Endothelial cell (in vitro differentiated cells): ENCODE results near the gene NAA25. TPM values are rescaled to one million over a fixed set of nuclear protein-coding genes. Genes with fewer than 3 reads are reported as not detected.
A peak's percentile ranks its signal among the peaks of the same experiment; 100 is the strongest.

ENCODE experiments used
- DNase-seq: peaks from one replicate; pipeline ENCODE4 v3.0.0; 2021; ENCODE audit warnings: low spot score
- H3K27ac Mint-ChIP-seq: one replicate; pipeline ENCODE4 v1.8.0; 2021; ENCODE audit warnings: mixed read lengths, inconsistent platforms; ENCODE audit not compliant: unreplicated experiment
- H3K27me3 Mint-ChIP-seq: one replicate; pipeline ENCODE4 v1.8.0; 2021; ENCODE audit warnings: mild to moderate bottlenecking, moderate library complexity, mixed read lengths, inconsistent platforms; ENCODE audit not compliant: unreplicated experiment
- H3K36me3 Mint-ChIP-seq: one replicate; pipeline ENCODE4 v1.8.0; 2021; ENCODE audit warnings: mild to moderate bottlenecking, low read depth, mixed read lengths, inconsistent platforms; ENCODE audit not compliant: unreplicated experiment
- H3K4me1 Mint-ChIP-seq: one replicate; pipeline ENCODE4 v1.8.0; 2021; ENCODE audit warnings: mild to moderate bottlenecking, mixed read lengths, inconsistent platforms; ENCODE audit not compliant: unreplicated experiment
- H3K4me3 Mint-ChIP-seq: one replicate; pipeline ENCODE4 v1.8.0; 2021; ENCODE audit warnings: mild to moderate bottlenecking, mixed read lengths, inconsistent platforms; ENCODE audit not compliant: unreplicated experiment
- H3K9me3 Mint-ChIP-seq: one replicate; pipeline ENCODE4 v1.8.0; 2021; ENCODE audit warnings: mixed read lengths, inconsistent platforms; ENCODE audit not compliant: unreplicated experiment
- CTCF ChIP-seq: fragments of 200-600 bp; sonication (generic); IDR thresholded peaks from one replicate; pipeline ENCODE4 v1.5.0; 2021; ENCODE audit warnings: antibody characterized with exemption; ENCODE audit not compliant: unreplicated experiment
- total RNA-seq: library from RNA; stranded (reverse); fragmentation: NEBNext Ultra II Directional; extraction: Animal tissue kit (Norgen Biotek cat#: 25700); gene quantifications from one replicate; pipeline ENCODE4 v1.2.1, GENCODE V29; 2021; ENCODE audit not compliant: unreplicated experiment

NAA25 gene
- total RNA-seq, 1 donor from 2014 or later, result 23.4 TPM

DNA sequence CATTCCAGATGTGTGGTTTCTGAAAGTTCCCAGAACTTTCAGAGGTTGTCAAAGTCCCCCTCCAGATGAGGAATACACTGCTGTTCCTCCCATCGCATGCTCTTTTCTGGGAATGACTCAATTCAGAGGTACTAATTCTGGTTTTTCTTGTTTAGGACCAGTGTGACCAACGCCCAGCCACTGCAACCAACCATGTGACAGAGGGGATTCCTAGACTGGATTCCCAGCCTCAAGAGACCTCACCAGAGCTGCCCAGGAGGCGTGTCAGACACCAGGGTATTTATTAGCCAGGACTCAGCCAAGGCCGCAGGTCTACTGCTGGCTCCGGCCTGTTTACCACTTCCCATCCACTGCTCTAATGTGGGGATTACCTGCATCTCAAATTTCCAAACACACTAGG is 41.0 kb upstream of the NAA25 start:
- no peak for TF ChIP-seq CTCF
- Mint-ChIP-seq H3K27me3 (peaks cover 2% of the 10 kb centered on the region), H3K27ac (no peak overlapping the region), H3K4me1 (peaks cover 24% of the 10 kb centered on the region), H3K9me3 (no peaks in the 10 kb centered on the region), H3K4me3 (no peak overlapping the region), H3K36me3 (peaks cover 27% of the 10 kb centered on the region)
- no peak for DNase-seq

- peaks cover 25% of the 10 kb centered on the region for H3K4me1 Mint-ChIP-seq
- no peak for TF ChIP-seq CTCF
- no peaks in the 10 kb centered on the region for H3K9me3 Mint-ChIP-seq
- peak overlapping the region; percentile 78 for H3K27ac Mint-ChIP-seq
- H3K27me3 Mint-ChIP-seq, result peaks cover 2% of the 10 kb centered on the region
- DNase-seq, result no peak
- H3K4me3 Mint-ChIP-seq, result no peak overlapping the region
- H3K36me3 Mint-ChIP-seq, result peaks cover 28% of the 10 kb centered on the region
Observed at GRCh38 chr12:112148031-112148513, 39.5 kb upstream of the NAA25 start.

- H3K36me3 Mint-ChIP-seq, result peaks cover 20% of the 10 kb centered on the region
- H3K4me3 Mint-ChIP-seq, result no peak overlapping the region
- H3K4me1 Mint-ChIP-seq, result peaks cover 20% of the 10 kb centered on the region
Observed at GRCh38 chr12:112146123-112146522, 37.5 kb upstream of the NAA25 start.

GRCh38 chr12:112140728-112141127 is 32.1 kb upstream of the NAA25 start:
- Mint-ChIP-seq H3K4me3 (no peak overlapping the region), H3K27me3 (peaks cover 2% of the 10 kb centered on the region), H3K36me3 (peaks cover 9% of the 10 kb centered on the region), H3K27ac (no peak overlapping the region), H3K4me1 (peaks cover 12% of the 10 kb centered on the region), H3K9me3 (no peaks in the 10 kb centered on the region)
- no peak for DNase-seq
- no peak for TF ChIP-seq CTCF

More at GRCh38 chr12:112146123-112146522, 37.5 kb upstream of the NAA25 start:
- no peak for DNase-seq
- Mint-ChIP-seq H3K9me3 (no peaks in the 10 kb centered on the region), H3K27ac (peak overlapping the region; percentile 72), H3K27me3 (peaks cover 2% of the 10 kb centered on the region)
- no peak for TF ChIP-seq CTCF

GRCh38 chr12:112134731-112135130 is 26.1 kb upstream of the NAA25 start:
- H3K9me3 Mint-ChIP-seq, result no peaks in the 10 kb centered on the region
- DNase-seq, result no peak
- no peaks in the 10 kb centered on the region for H3K27me3 Mint-ChIP-seq
- no peak overlapping the region for H3K4me3 Mint-ChIP-seq
- no peaks in the 10 kb centered on the region for H3K36me3 Mint-ChIP-seq
- H3K4me1 Mint-ChIP-seq, result peaks cover 3% of the 10 kb centered on the region
- TF ChIP-seq CTCF, result no peak
- no peak overlapping the region for H3K27ac Mint-ChIP-seq
